VCaP (cell line): Measurements from ENCODE around the gene MGAT2.

Experiments used
- H3K27ac ChIP-seq: fragments of 450-650 bp; 2 replicates; pipeline ENCODE4 v1.5.1; 2017
- CTCF ChIP-seq: fragments of 450-650 bp; conservative IDR thresholded peaks from 2 replicates; pipeline ENCODE4 v1.5.1; 2017; ENCODE audit warnings: mild to moderate bottlenecking, moderate library complexity

Gene MGAT2

GRCh38 chr14:49615776-49616175 is 4.8 kb upstream of the MGAT2 start:
- TF ChIP-seq CTCF: no peak
- no peak overlapping the region for H3K27ac ChIP-seq

GRCh38 chr14:49617852-49618519 is 2.6 kb upstream of the MGAT2 start:
- H3K27ac ChIP-seq: no peak overlapping the region
- no peak for TF ChIP-seq CTCF

GRCh38 chr14:49619273-49619672 is 1.3 kb upstream of the MGAT2 start:
- peak overlapping the region; percentile 94 for H3K27ac ChIP-seq

GRCh38 chr14:49619730-49620129 is 869 bp upstream of the MGAT2 start:
- H3K27ac ChIP-seq: peak overlapping the region; percentile 94
- TF ChIP-seq CTCF: no peak

GRCh38 chr14:49621114-49621881 is 699 bp downstream of the MGAT2 start:
- no peak for TF ChIP-seq CTCF
- peak overlapping the region; percentile 94 for H3K27ac ChIP-seq

- TF ChIP-seq CTCF: no peak
- peak overlapping the region; percentile 94 for H3K27ac ChIP-seq
Observed at GRCh38 chr14:49622022-49622607, 1.5 kb downstream of the MGAT2 start.

GRCh38 chr14:49623387-49623786 is 2.8 kb downstream of the MGAT2 start:
- no peak for TF ChIP-seq CTCF
- peak overlapping the region; percentile 48 for H3K27ac ChIP-seq
